Measurements from ENCODE around the gene QKI. TPM values are rescaled to one million over a fixed set of nuclear protein-coding genes. Genes with fewer than 3 reads are reported as not detected.
"Not testable (repeated sequence)": the region's sequence is repeated elsewhere in the genome, so short reads cannot be mapped to it uniquely, and the experiment has no call there.

The QKI gene
- total RNA-seq, 1 donor from 2014 or later: 45.2 TPM

DNA sequence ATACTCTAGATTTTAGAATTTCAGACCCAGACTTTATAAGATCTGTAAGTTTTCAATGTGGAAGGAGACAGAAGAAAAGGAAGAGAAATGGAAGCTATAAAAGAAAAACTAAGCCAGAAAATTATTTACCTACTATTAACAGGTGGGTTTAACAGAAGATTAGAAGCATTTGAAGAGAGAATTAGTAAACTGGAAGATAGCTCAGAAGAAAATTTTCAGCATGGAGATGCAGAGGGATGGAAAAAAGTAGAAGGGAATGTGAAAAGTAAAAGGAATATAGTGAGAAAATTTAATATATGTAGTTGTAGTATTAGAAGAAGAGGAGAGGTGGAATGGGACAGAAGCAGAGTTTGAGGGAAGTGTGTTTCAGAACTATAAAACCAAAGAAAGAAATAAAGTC lies 56.1 kb downstream of the QKI start:
- no peak for ATAC-seq
- DNase-seq (ENCODE audit: low spot score): no peak

- ATAC-seq (no peak), DNase-seq (ENCODE audit: low spot score) (no peak)
Observed at GRCh38 chr6:163474581-163474980, 60.1 kb downstream of the QKI start.

- DNase-seq (ENCODE audit: low spot score); ATAC-seq: not testable (repeated sequence)
Observed at GRCh38 chr6:163476946-163477345, 62.4 kb downstream of the QKI start.

GRCh38 chr6:163483107-163483506 lies 68.6 kb downstream of the QKI start:
- ATAC-seq (no peak), DNase-seq (ENCODE audit: low spot score) (no peak)

- no peak for DNase-seq (ENCODE audit: low spot score)
Observed at GRCh38 chr6:163485388-163485851, 70.9 kb downstream of the QKI start.

DNA sequence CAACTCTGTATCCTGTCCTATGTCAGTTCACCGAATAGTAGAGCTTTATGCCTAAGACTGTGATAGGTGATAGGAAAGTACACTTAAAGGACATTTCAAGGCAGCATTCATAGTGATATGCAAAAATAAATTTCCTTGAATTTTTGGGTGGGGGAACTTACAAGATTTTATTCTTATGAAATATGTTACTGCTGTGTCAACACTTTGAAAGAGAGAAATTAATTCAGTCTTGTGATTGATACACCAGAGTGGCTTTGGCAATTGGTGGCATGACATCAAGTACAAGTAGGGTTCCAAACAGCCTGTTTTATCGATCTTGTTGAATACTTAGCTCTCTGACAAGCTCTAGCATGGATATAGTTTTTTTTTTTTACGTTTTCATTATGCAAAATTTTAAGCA lies 72.3 kb downstream of the QKI start:
- ATAC-seq (peak; percentile 28), DNase-seq (ENCODE audit: low spot score) (no peak)

More at GRCh38 chr6:163485388-163485851, 70.9 kb downstream of the QKI start:
- ATAC-seq: no peak

GRCh38 chr6:163487606-163488005 lies 73.1 kb downstream of the QKI start:
- DNase-seq (ENCODE audit: low spot score) (no peak), ATAC-seq (no peak)

GRCh38 chr6:163489584-163489983 lies 75.1 kb downstream of the QKI start:
- DNase-seq (ENCODE audit: low spot score): no peak
- ATAC-seq: no peak

DNA sequence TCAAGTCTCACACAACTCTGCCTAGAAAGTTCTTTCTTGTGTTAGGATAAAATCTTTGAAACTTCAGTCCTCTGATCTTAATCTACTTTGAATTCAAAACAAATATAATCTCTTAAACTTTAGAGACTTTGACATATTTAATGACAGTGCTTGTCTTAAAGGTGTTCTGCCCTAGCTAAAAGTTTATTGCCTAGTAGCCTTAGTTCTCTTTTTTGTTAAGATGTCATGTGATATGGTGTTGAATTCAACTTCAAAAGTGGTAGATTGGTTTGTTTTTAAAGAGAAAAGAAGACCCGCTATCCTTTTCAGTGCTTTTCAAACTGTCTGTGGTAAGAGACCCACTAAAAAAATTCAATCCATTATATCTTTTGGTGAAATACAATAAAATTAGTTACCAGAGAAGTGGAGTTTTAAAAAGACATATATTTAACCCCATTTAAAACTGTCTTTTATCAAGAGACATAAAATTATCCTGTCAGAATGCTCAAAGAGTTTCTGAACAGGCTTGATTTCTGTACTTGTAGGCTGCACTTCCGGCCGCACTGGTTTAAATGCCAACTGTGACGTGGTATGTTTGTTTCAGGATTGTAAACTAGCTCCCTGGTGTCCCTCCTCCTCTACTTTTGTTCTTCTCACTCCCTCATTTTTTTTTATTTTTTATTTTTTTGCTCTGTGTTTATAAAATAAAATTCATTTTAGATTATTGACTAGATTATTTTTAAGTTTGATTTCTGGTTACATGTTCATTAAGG lies 76.5 kb downstream of the QKI start:
- DNase-seq (ENCODE audit: low spot score) (peak; percentile 71), ATAC-seq (peak; percentile 91)

DNA sequence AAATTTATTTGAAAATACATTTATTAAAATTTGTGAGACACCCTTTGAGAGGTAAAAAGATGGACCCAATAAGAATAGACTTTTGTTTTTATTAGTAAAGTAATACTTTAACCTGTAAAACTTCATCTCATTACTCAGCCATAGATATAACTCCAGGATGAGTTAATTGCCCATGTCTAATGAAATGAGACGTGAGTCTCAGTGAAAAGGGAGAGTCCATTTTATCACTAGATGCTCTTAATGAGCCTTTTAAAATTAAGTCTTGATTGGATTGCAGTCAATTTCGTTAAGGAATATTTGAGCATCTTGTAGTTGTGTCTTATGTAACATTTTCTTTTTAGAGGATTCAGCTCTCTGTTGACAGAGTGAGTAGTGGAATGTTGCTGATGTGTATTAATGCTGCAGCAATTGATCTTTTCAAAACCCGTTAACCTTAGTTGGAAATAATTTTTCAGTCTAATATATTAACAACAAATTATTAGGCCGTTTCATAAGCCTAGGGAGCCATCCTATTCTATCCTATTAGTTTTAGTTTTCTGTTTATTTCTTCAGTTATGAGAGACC lies 77.3 kb downstream of the QKI start:
- ATAC-seq: no peak
- DNase-seq (ENCODE audit: low spot score): no peak

DNA sequence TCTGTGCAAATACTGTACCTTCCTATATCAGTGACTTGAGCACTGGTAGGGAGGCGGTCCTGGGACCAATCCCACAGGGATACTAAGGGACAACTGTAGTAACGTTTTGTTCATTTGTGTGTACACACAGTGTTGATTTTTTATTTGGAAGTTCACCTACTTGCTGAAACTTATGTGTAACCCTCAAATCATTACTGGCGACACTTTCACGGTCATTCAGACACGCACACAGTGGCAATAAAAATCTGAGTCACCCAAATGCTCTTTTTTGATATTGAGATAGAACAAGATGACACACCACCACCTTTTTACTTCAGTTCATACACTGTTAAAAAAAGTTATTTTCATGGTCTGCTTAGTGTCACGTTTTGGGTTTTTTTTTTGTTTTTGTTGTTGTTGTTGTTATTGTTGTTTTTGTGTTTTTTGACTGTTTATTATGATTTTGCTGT lies 79.8 kb downstream of the QKI start:
- no peak for DNase-seq (ENCODE audit: low spot score)
- ATAC-seq: peak; percentile 24

DNA sequence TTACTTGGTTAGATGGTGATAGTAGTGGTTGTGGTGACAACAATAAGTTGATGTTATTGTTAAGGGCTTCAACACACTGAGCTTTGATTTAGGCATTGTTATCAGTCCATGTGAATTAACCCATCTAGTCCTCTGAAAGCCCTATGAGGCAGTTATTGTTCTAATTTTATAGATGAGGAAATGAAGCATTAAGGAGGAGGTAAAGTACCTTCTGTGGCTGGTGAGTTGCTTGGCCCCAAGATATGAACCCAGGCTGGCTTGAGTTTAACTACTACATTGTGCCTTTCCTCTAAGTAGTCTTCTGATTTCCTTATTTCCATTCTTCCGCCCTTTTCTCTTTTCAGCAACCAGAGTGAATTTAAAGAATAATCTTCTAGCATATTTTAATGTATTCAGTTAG lies 81.7 kb downstream of the QKI start:
- DNase-seq (ENCODE audit: low spot score) (no peak), ATAC-seq (no peak)

- DNase-seq (ENCODE audit: low spot score): no peak
- ATAC-seq: no peak
Observed at GRCh38 chr6:163500105-163500504, 85.6 kb downstream of the QKI start.

DNA sequence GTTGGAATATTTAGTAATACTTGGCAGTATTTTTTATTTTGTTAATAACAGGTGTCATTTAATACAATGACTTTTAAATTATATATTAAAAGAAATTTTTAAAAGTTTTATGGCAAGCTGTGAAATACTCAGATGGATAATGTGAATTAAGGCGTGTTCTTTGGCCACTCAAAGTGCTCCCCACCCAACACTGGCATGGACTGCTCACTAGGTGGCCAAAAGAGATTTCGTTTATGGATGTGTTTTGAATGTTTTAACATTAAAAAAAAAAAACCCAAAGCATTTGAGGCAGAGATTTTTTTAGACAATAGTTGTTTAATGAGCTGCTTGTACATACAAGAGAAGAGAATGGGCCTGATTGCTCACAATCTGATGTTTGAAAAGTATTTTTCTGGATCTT lies 86.5 kb downstream of the QKI start:
- DNase-seq (ENCODE audit: low spot score): no peak
- no peak for ATAC-seq

- ATAC-seq: no peak
Observed at GRCh38 chr6:163501439-163501838, 86.9 kb downstream of the QKI start.

GRCh38 chr6:163504984-163505640 lies 90.6 kb downstream of the QKI start:
- ATAC-seq: no peak

More at GRCh38 chr6:163501439-163501838, 86.9 kb downstream of the QKI start:
- no peak for DNase-seq (ENCODE audit: low spot score)

GRCh38 chr6:163507965-163508364 lies 93.4 kb downstream of the QKI start:
- DNase-seq (ENCODE audit: low spot score) (no peak), ATAC-seq (no peak)

More at GRCh38 chr6:163504984-163505640, 90.6 kb downstream of the QKI start:
- DNase-seq (ENCODE audit: low spot score): no peak

- DNase-seq (ENCODE audit: low spot score) (no peak), ATAC-seq (no peak)
Observed at GRCh38 chr6:163513003-163513402, 98.5 kb downstream of the QKI start.

- DNase-seq (ENCODE audit: low spot score) (peak; percentile 58), ATAC-seq (peak; percentile 98)
Observed at GRCh38 chr6:163513570-163514166, 99.2 kb downstream of the QKI start.

DNA sequence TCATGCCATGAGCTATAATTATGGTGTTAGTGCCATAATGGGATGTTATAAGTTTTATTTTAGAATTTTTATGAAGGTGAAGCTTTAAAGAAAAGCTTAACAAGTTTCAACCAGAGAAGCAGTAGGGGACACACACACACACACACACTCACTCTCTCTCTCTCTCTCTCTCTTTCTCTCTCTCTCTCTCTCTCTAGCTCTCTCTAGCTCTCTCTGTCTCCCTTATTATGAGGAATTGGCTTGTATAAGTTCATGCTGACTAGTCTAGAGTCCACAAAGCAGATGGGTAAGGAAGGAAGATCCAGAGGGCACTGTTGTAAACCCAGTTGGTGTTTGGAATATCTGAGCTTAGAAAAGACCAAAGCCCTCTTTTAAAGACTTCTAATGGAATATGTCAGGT lies 102.4 kb downstream of the QKI start:
- ATAC-seq (peak; percentile 26), DNase-seq (ENCODE audit: low spot score) (no peak)

DNA sequence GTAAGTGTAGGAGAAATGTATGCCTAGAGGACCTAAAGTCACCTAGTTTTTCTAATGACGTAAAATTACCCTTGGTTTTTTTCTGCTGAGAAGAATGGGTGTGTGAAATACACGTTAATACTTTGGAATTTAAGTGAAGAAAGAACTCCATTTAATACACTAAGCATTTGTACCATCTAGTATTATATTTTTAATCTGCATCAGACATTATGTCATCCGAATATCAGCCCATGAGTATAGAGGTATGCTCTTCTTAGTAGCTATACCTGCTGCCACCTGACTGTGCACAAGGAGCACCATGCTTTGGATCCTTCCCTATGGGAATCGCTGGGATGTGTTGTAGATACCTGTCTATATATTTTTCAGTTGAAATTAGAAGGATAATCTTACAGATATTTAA lies 106.4 kb downstream of the QKI start:
- ATAC-seq: no peak

More for the DNA sequence above, 106.4 kb downstream of the QKI start:
- DNase-seq (ENCODE audit: low spot score): no peak
